Stimulated activated CD4-positive, alpha-beta T cell treated with anti-CD3 and anti-CD28 coated beads, Interleukin-12 subunit alpha, Interleukin-12 subunit beta, amount 100 ng/mL, for 48 hours (primary cell): Measurements from ENCODE around the gene UBXN10.

ENCODE experiments used
- DNase-seq, 3 donors: peaks; one replicate each; pipeline ENCODE4 v3.0.0-alpha.2; 2020; ENCODE audit warnings: low read depth in 2 of 3, low spot score in 1 of 3

Gene UBXN10

GRCh38 chr1:20151906-20152598 lies 33.8 kb upstream of the UBXN10 start:
- DNase-seq = peak; percentile 55 to 81 (median 70)

DNA sequence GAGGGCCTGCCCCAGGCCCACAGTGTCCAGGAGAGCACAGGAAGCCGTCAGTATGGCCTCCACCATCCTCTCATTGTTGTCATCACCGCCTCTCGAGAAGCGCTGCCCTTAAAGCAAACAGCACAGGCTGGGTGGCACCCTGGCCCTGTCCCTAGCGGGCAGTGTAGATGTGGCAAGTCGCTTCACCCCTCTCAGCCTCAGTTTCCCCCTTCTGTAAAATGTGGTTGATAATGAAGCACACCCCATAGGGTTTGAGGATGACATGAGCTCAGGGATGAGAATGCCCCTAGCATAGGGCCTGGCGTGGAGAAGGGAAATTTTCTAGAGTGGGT lies 33.3 kb upstream of the UBXN10 start:
- DNase-seq = no peak

GRCh38 chr1:20153000-20153418 lies 32.9 kb upstream of the UBXN10 start:
- no peak for DNase-seq

DNA sequence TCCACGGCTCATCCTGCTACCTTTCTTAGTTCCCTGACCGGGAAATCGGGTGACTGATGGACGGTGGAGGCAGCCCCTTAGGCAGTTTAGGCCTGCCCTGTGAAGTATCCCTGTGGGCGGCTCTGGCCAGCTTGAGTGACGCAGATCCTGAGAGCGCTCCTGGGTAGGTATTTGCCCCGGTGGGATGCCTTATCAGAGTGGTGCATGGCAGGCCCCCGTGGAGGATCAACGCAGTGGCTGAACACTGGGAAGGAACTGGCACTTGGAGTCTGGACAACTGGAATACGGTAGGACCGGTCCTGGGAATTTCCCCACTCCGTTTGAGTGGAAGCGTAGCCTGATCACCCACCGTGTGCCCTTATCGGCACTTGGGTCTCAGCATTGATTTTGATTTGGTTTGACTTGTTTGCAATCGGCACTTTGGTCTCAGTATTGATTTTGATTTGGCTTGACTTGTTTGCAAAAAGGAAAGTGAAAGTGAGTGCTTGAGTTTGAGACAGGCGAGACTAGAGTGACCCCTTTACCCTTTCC lies 31.5 kb upstream of the UBXN10 start:
- DNase-seq = no peak

DNA sequence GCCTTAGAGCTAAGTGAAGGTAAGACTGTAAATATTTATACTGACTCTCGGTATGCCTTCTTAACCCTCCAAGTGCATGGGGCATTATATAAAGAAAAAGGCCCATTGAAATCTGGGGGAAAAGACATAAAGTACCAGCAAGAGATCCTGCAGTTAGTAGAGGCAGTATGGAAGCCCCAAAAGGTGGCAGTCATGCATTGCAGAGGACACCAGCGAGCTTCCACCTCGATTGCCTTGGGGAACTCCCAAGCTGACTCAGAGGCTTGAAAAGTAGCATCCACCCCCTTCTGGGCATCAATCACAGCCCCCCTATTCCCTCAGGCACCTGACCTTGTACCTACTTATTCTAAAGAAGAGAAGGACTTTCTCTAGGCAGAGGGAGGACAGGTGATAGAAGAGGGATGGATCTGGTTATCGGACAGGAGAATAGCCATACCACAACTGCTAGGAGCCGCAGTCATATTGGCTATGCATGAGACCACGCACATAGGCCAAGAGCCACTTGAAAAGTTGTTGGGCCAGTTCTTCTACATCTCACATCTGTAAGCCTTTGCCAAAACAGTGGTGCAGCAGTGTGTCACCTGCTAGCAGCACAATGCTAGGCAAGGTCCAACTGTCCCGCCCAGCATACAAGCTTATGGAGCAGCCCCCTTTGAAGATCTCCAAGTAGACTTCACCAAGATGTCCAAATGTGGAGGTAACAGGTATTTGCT lies 27.4 kb upstream of the UBXN10 start:
- DNase-seq = no peak

DNA sequence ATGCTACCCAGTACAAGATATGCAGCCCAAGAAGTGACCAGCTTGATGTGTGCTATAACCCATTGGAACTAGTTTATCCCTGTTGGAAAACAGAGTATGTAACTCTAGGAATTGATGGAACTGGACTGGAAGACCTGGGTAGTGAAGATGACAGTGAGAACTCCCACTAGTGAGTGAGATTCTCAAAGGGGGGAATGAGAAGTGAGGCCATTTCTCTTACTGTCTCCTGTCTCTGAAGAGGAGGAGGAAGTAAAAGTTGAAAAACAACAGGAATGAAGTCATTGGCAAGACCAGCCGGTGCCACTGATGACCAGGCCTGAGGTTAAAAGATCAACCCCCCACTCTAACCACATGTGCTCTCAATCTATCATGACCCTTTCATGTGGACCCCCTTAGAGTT lies 25.9 kb upstream of the UBXN10 start:
- DNase-seq = no peak

- no peak for DNase-seq
These were observed 21.1 kb upstream of the UBXN10 start for GRCh38 chr1:20164694-20165202.

DNA sequence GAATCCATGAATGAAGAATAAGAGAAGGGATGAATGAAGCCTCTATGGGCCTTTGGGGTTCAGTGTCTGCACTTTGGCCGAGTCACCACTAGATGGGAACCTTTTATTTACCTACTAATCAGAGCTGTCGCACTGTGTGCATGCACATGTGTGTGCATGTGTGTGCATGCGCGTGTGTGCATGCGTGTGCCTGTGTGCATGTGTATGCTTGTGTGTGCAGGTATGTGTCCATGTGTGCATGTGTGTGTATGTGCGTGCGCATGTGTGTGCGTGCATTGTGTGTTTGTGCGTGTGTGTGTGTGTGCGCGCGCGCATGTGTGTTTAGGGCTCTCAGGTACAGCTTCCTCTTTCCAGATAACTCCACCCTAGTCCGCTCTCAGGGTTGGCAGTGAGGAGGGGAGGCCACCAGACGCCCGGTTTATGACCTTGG lies 20.4 kb upstream of the UBXN10 start:
- DNase-seq = no peak

GRCh38 chr1:20166051-20166450 lies 19.8 kb upstream of the UBXN10 start:
- DNase-seq = no peak

DNA sequence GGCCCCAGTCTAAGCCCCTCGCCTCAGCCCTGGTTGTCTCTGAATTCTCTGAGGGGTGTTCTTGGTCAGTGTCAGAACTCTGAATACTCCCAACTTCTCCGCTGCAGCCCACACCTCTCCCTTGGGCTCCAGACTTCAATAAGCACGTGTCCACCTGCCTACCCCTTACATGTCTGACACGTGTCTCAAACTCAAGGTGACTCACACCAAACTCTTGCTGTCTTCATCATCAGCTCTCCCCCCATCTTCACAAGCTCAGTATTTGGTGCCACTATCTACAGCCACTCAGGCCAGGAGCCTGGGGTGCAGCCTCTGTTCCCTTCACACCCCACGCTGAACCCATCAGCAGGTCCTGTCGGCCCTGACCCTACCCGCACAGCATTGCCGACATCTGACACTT lies 18.8 kb upstream of the UBXN10 start:
- no peak for DNase-seq

GRCh38 chr1:20168564-20169491 lies 17.1 kb upstream of the UBXN10 start:
- no peak for DNase-seq

GRCh38 chr1:20169932-20170331 lies 16.0 kb upstream of the UBXN10 start:
- DNase-seq = no peak

- DNase-seq = no peak
These were observed 13.8 kb upstream of the UBXN10 start for GRCh38 chr1:20172033-20172590.

GRCh38 chr1:20174937-20175666 lies 10.8 kb upstream of the UBXN10 start:
- no peak for DNase-seq

GRCh38 chr1:20178634-20179370 lies 7.1 kb upstream of the UBXN10 start:
- no peak for DNase-seq

- DNase-seq = no peak
These were observed 6.3 kb upstream of the UBXN10 start for GRCh38 chr1:20179371-20180128.

- DNase-seq = no peak
These were observed 5.6 kb upstream of the UBXN10 start for GRCh38 chr1:20180129-20180843.

- DNase-seq = no peak
These were observed 5.1 kb upstream of the UBXN10 start for GRCh38 chr1:20180844-20181207.
